IPS-18c (cell line): ENCODE measurements around the gene LCN6.
A peak's percentile ranks its signal among the peaks of the same experiment; 100 is the strongest.

Experiments used
- H3K4me3 ChIP-seq: 2 replicates; pipeline ENCODE4 v1.7.0; 2013; ENCODE audit warnings: low read depth, mild to moderate bottlenecking, low read length, moderate library complexity; ENCODE audit not compliant: insufficient read depth
- H3K9me3 ChIP-seq: one replicate; pipeline ENCODE4 v1.6.1; 2013; ENCODE audit warnings: mild to moderate bottlenecking, low read length, moderate library complexity; ENCODE audit not compliant: control insufficient read depth, insufficient read depth

The LCN6 gene

GRCh38 chr9:136739509-136739908, 8.8 kb downstream of the LCN6 start:
- no peaks in the 10 kb centered on the region for H3K9me3 ChIP-seq
- H3K4me3 ChIP-seq, result no peak overlapping the region

- Histone ChIP-seq H3K4me3 (no peak overlapping the region), H3K9me3 (no peaks in the 10 kb centered on the region)
Measured at GRCh38 chr9:136738960-136739359, 9.4 kb downstream of the LCN6 start.

- Histone ChIP-seq H3K4me3 (no peak overlapping the region), H3K9me3 (no peaks in the 10 kb centered on the region)
Measured at GRCh38 chr9:136735812-136736480, 12.4 kb downstream of the LCN6 start.

- no peak overlapping the region for H3K4me3 ChIP-seq
Measured at GRCh38 chr9:136734837-136735496, 13.4 kb downstream of the LCN6 start.

GRCh38 chr9:136733611-136734010, 14.7 kb downstream of the LCN6 start:
- Histone ChIP-seq H3K9me3 (no peaks in the 10 kb centered on the region), H3K4me3 (no peak overlapping the region)

More at GRCh38 chr9:136734837-136735496, 13.4 kb downstream of the LCN6 start:
- H3K9me3 ChIP-seq, result no peaks in the 10 kb centered on the region

GRCh38 chr9:136732444-136733178, 15.7 kb downstream of the LCN6 start:
- H3K4me3 ChIP-seq, result no peak overlapping the region
- H3K9me3 ChIP-seq, result no peaks in the 10 kb centered on the region

GRCh38 chr9:136729926-136730325, 18.4 kb downstream of the LCN6 start:
- Histone ChIP-seq H3K4me3 (no peak overlapping the region), H3K9me3 (no peaks in the 10 kb centered on the region)

- H3K4me3 ChIP-seq, result peak overlapping the region; percentile 97
- H3K9me3 ChIP-seq, result no peaks in the 10 kb centered on the region
Measured at GRCh38 chr9:136729144-136729543, 19.2 kb downstream of the LCN6 start.

GRCh38 chr9:136728548-136729123, 19.7 kb downstream of the LCN6 start:
- H3K9me3 ChIP-seq, result no peaks in the 10 kb centered on the region
- peak overlapping the region; percentile 97 for H3K4me3 ChIP-seq

GRCh38 chr9:136728080-136728547, 20.2 kb downstream of the LCN6 start:
- H3K9me3 ChIP-seq, result no peaks in the 10 kb centered on the region

GRCh38 chr9:136726631-136727191, 21.6 kb downstream of the LCN6 start:
- Histone ChIP-seq H3K9me3 (no peaks in the 10 kb centered on the region), H3K4me3 (peak overlapping the region; percentile 97)

More at GRCh38 chr9:136728080-136728547, 20.2 kb downstream of the LCN6 start:
- peak overlapping the region; percentile 97 for H3K4me3 ChIP-seq

- H3K9me3 ChIP-seq, result no peaks in the 10 kb centered on the region
- H3K4me3 ChIP-seq, result peak overlapping the region; percentile 97
Measured at GRCh38 chr9:136726118-136726517, 22.2 kb downstream of the LCN6 start.

- peak overlapping the region; percentile 97; the same call in 1 of the 2 replicates for H3K4me3 ChIP-seq
- H3K9me3 ChIP-seq, result no peaks in the 10 kb centered on the region
Measured at GRCh38 chr9:136725612-136726011, 22.7 kb downstream of the LCN6 start.

GRCh38 chr9:136724772-136725171, 23.6 kb downstream of the LCN6 start:
- Histone ChIP-seq H3K4me3 (no peak overlapping the region), H3K9me3 (no peaks in the 10 kb centered on the region)

GRCh38 chr9:136723989-136724388, 24.3 kb downstream of the LCN6 start:
- H3K4me3 ChIP-seq, result no peak overlapping the region
- H3K9me3 ChIP-seq, result no peaks in the 10 kb centered on the region

GRCh38 chr9:136723362-136723976, 24.9 kb downstream of the LCN6 start:
- no peak overlapping the region for H3K4me3 ChIP-seq
- H3K9me3 ChIP-seq, result no peaks in the 10 kb centered on the region

GRCh38 chr9:136722969-136723356, 25.4 kb downstream of the LCN6 start:
- Histone ChIP-seq H3K9me3 (no peaks in the 10 kb centered on the region), H3K4me3 (no peak overlapping the region)
